H1 (cell line): ENCODE measurements around the gene PITX1. TPM values are rescaled to one million over a fixed set of nuclear protein-coding genes. Genes with fewer than 3 reads are reported as not detected.

Experiments used
- CTCF ChIA-PET: fragments of 300-600 bp; sonication (Branson Sonifier 250); formaldehyde crosslinking; loops from one replicate; lab custom pipeline; 2021; ENCODE audit not compliant: partially characterized antibody; lab: Charles Lee
- POLR2A ChIA-PET: fragments of 300-600 bp; sonication (Branson Sonifier 250); formaldehyde crosslinking; loops from one replicate; lab custom pipeline; 2021; ENCODE audit warnings: inconsistent platforms; ENCODE audit not compliant: partially characterized antibody; lab: Charles Lee
- DNase-seq, 2 experiments: peaks; one replicate each; pipeline versions ENCODE4 v3.0.0 to v3.0.0-alpha.2; 2010 to 2022; ENCODE audit warnings: low spot score in 2 of 2, low read depth in 1 of 2, mixed read lengths in 1 of 2
- FAIRE-seq: peaks from 2 replicates; lab custom pipeline; 2011; peaks lifted over from hg19 to GRCh38; lab: Jason Lieb, UNC
- H2AFZ ChIP-seq: 2 replicates; pipeline ENCODE4 v1.8.1; 2012; ENCODE audit warnings: low read length, inconsistent platforms
- H2AK5ac ChIP-seq: 2 replicates; pipeline ENCODE4 v1.6.1; 2013; ENCODE audit warnings: low read depth, low read length
- H2BK120ac ChIP-seq: replicated peaks from 2 replicates; pipeline ENCODE3; 2013; ENCODE audit warnings: low read depth, low read length, inconsistent platforms
- H2BK12ac ChIP-seq: 2 replicates; pipeline ENCODE4 v1.6.1; 2013; ENCODE audit warnings: low read depth, low read length
- H2BK15ac ChIP-seq: 2 replicates; pipeline ENCODE4 v1.6.1; 2013; ENCODE audit warnings: low read length
- H2BK20ac ChIP-seq: 2 replicates; pipeline ENCODE4 v1.6.1; 2013; ENCODE audit warnings: low read length
- H2BK5ac ChIP-seq: 2 replicates; pipeline ENCODE4 v1.6.1; 2013; ENCODE audit warnings: low read depth, low read length
- H3K14ac ChIP-seq: 2 replicates; pipeline ENCODE4 v1.6.1; 2013; ENCODE audit warnings: inconsistent platforms; ENCODE audit not compliant: insufficient read length
- H3K18ac ChIP-seq: 2 replicates; pipeline ENCODE4 v1.6.1; 2013; ENCODE audit warnings: low read length; ENCODE audit errors: extremely low read depth
- H3K23ac ChIP-seq: 2 replicates; pipeline ENCODE4 v1.6.1; 2013; ENCODE audit warnings: inconsistent platforms; ENCODE audit not compliant: insufficient read length
- H3K23me2 ChIP-seq: 2 replicates; pipeline ENCODE4 v1.6.1; 2013; ENCODE audit warnings: low read depth, low read length
- H3K27ac ChIP-seq: 2 replicates; pipeline ENCODE4 v1.6.1; 2011; ENCODE audit warnings: low read depth, low read length, inconsistent platforms
- H3K27me3 ChIP-seq, 4 experiments: replicated peaks in 1 of 4; 1 replicate in 1 of 4; 2 replicates in 3 of 4; pipeline versions ENCODE4 v1.6.1 to v1.8.1; 2011 to 2013; ENCODE audit warnings: low read length in 3 of 4, mild to moderate bottlenecking in 3 of 4, inconsistent platforms in 2 of 4, mixed read lengths in 2 of 4, moderate library complexity in 1 of 4; ENCODE audit not compliant: control insufficient read depth in 3 of 4, insufficient read depth in 3 of 4; ENCODE audit errors: extremely low read depth in 1 of 4
- H3K36me3 ChIP-seq, 4 experiments: 2 replicates each; pipeline versions ENCODE4 v1.6.1 to v1.8.1; 2011 to 2013; ENCODE audit warnings: mild to moderate bottlenecking in 4 of 4, low read length in 3 of 4, moderate library complexity in 2 of 4, control low read depth in 1 of 4, inconsistent platforms in 1 of 4; ENCODE audit not compliant: insufficient read depth in 4 of 4, control insufficient read depth in 2 of 4
- H3K4ac ChIP-seq: replicated peaks from 2 replicates; pipeline ENCODE3; 2013; ENCODE audit warnings: low read length, low read depth, mixed read lengths, inconsistent platforms; ENCODE audit not compliant: insufficient read length
- H3K4me1 ChIP-seq, 4 experiments: replicated peaks in 1 of 4; 1 replicate in 1 of 4; 2 replicates in 3 of 4; pipeline versions ENCODE4 v1.6.1 to v1.8.1; 2011 to 2013; ENCODE audit warnings: low read length in 3 of 4, inconsistent platforms in 2 of 4, mixed read lengths in 1 of 4; ENCODE audit not compliant: insufficient read depth in 4 of 4, control insufficient read depth in 3 of 4
- H3K4me2 ChIP-seq, 2 experiments: 2 replicates each; pipeline versions ENCODE4 v1.6.1 to v1.8.1; 2011 to 2013; ENCODE audit warnings: low read depth in 2 of 2, low read length in 2 of 2, control low read depth in 1 of 2, inconsistent platforms in 1 of 2, mild to moderate bottlenecking in 1 of 2; ENCODE audit not compliant: insufficient read depth in 1 of 2
- H3K4me3 ChIP-seq, 4 experiments: fragments of 200-600, 300-600 bp in 1 of 4; sonication (generic), shearing (Covaris generic), sonication (Bioruptor Twin) in 1 of 4; 2 replicates each; pipeline versions ENCODE4 v1.5.1 to v1.8.1; 2011 to 2016; ENCODE audit warnings: low read length in 4 of 4, low read depth in 3 of 4, control low read depth in 2 of 4, inconsistent platforms in 2 of 4, mild to moderate bottlenecking in 2 of 4, mixed read lengths in 1 of 4, moderate library complexity in 1 of 4; ENCODE audit not compliant: insufficient read depth in 2 of 4; ENCODE audit errors: extremely low read depth in 1 of 4
- H3K56ac ChIP-seq: replicated peaks from 2 replicates; pipeline ENCODE3; 2013; ENCODE audit warnings: low read depth, mild to moderate bottlenecking, mixed read lengths, low read length, inconsistent platforms; ENCODE audit not compliant: insufficient read length
- H3K79me1 ChIP-seq: 2 replicates; pipeline ENCODE4 v1.6.1; 2013; ENCODE audit warnings: low read depth, low read length, control low read depth
- H3K79me2 ChIP-seq, 2 experiments: 2 replicates each; pipeline versions ENCODE4 v1.6.1 to v1.8.1; 2012 to 2013; ENCODE audit warnings: low read length in 2 of 2, mild to moderate bottlenecking in 2 of 2, inconsistent platforms in 1 of 2; ENCODE audit not compliant: insufficient read depth in 2 of 2, control insufficient read depth in 1 of 2
- H3K9ac ChIP-seq, 4 experiments: replicated peaks in 1 of 4; 1 replicate in 1 of 4; 2 replicates in 3 of 4; pipeline versions ENCODE4 v1.6.1 to v1.8.1; 2011 to 2013; ENCODE audit warnings: low read depth in 3 of 4, low read length in 3 of 4, control low read depth in 2 of 4, mild to moderate bottlenecking in 2 of 4, moderate library complexity in 2 of 4, inconsistent platforms in 1 of 4; ENCODE audit errors: extremely low read depth in 1 of 4
- H3K9me3 ChIP-seq, 2 experiments: 2 replicates each; pipeline versions ENCODE4 v1.6.1 to v1.8.1; 2012 to 2013; ENCODE audit warnings: mild to moderate bottlenecking in 2 of 2, moderate library complexity in 2 of 2, control low read depth in 1 of 2, inconsistent platforms in 1 of 2, low read depth in 1 of 2, low read length in 1 of 2, mixed read lengths in 1 of 2; ENCODE audit not compliant: insufficient read depth in 2 of 2
- H4K20me1 ChIP-seq, 2 experiments: replicated peaks in 1 of 2; 2 replicates each; pipeline versions ENCODE3 to v1.8.1; 2011 to 2013; ENCODE audit warnings: inconsistent platforms in 2 of 2, low read length in 2 of 2, mild to moderate bottlenecking in 1 of 2; ENCODE audit not compliant: insufficient read depth in 2 of 2, control insufficient read depth in 1 of 2
- H4K5ac ChIP-seq: 2 replicates; pipeline ENCODE4 v1.6.1; 2013; ENCODE audit warnings: low read length, low read depth, mixed read lengths, inconsistent platforms; ENCODE audit not compliant: insufficient read length
- H4K8ac ChIP-seq: 2 replicates; pipeline ENCODE4 v1.8.0; 2013; ENCODE audit warnings: mild to moderate bottlenecking, moderate library complexity, low read length, inconsistent platforms; ENCODE audit not compliant: insufficient read depth; ENCODE audit errors: extremely low read depth
- H4K91ac ChIP-seq: replicated peaks from 2 replicates; pipeline ENCODE3; 2013; ENCODE audit warnings: low read length, mixed read lengths, inconsistent platforms; ENCODE audit not compliant: insufficient read length
- ATF2 ChIP-seq: IDR thresholded peaks from 2 replicates; pipeline ENCODE4 v1.6.1; 2012; ENCODE audit warnings: low read length, inconsistent platforms
- BACH1 ChIP-seq: IDR thresholded peaks from 2 replicates; pipeline ENCODE4 v1.6.1; 2012; ENCODE audit warnings: low read length, improper control_type of control experiment
- BCL11A ChIP-seq, 2 experiments: IDR thresholded peaks; one replicate each; pipeline ENCODE4 v1.6.1; 2011; ENCODE audit warnings: low read depth in 2 of 2, low read length in 2 of 2, mild to moderate bottlenecking in 2 of 2
- CBX8 ChIP-seq: fragments of 300-800, 300-1000 bp; sonication (generic); IDR thresholded peaks from 2 replicates; pipeline ENCODE4 v1.7.1; 2016; ENCODE audit warnings: low read depth, low read length, borderline replicate concordance
- CHD2 ChIP-seq: IDR thresholded peaks from 2 replicates; pipeline ENCODE4 v1.6.1; 2012; ENCODE audit warnings: low read length, improper control_type of control experiment
- CREB1 ChIP-seq: IDR thresholded peaks from 2 replicates; pipeline ENCODE4 v1.6.1; 2012; ENCODE audit warnings: inconsistent platforms
- E2F6 ChIP-seq: IDR thresholded peaks from 2 replicates; pipeline ENCODE4 v1.6.1; 2012; ENCODE audit warnings: inconsistent platforms
- EGR1 ChIP-seq: IDR thresholded peaks from 2 replicates; pipeline ENCODE4 v1.6.1; 2011; ENCODE audit warnings: low read depth, low read length, borderline replicate concordance
- EP300 ChIP-seq, 2 experiments: IDR thresholded peaks; 1 replicate in 1 of 2; 2 replicates in 1 of 2; pipeline ENCODE4 v1.6.1; 2011 to 2012; ENCODE audit warnings: low read depth in 2 of 2, low read length in 2 of 2, mild to moderate bottlenecking in 2 of 2, borderline replicate concordance in 1 of 2, inconsistent platforms in 1 of 2, moderate library complexity in 1 of 2
- POLR2AphosphoS5 ChIP-seq: IDR thresholded peaks from 2 replicates; pipeline ENCODE4 v1.6.1; 2011; ENCODE audit warnings: low read depth, low read length
- RNF2 ChIP-seq: fragments of 200-900, 300-1000 bp; sonication (generic); IDR thresholded peaks from 2 replicates; pipeline ENCODE4 v1.7.1; 2016; ENCODE audit warnings: borderline replicate concordance, low read depth, mild to moderate bottlenecking, antibody characterized with exemption, low read length; ENCODE audit not compliant: poor library complexity, severe bottlenecking; ENCODE audit errors: missing control alignments
- TBP ChIP-seq: IDR thresholded peaks from 2 replicates; pipeline ENCODE4 v1.6.1; 2011; ENCODE audit warnings: low read depth, low read length, improper control_type of control experiment
- WGBS, 2 experiments: shearing (Covaris generic) in 1 of 2; methylation state at CpG; one replicate each; pipeline versions ENCODE4 v1.1.6 to v1.1.7; 2013 to 2015; ENCODE audit warnings: low lambda C conversion rate in 2 of 2, mixed read lengths in 2 of 2, inconsistent platforms in 1 of 2, low coverage in 1 of 2, missing lambda C conversion rate in 1 of 2; ENCODE audit not compliant: insufficient replicate concordance in 2 of 2, insufficient coverage in 1 of 2, insufficient read length in 1 of 2; ENCODE audit errors: extremely low coverage in 1 of 2, missing lambda C conversion rate in 1 of 2; 5-methylcytosine and 5-hydroxymethylcytosine counted together
- polyA plus RNA-seq, 7 experiments: library from polyadenylated mRNA; depleted of rRNA in 3 of 7; stranded (reverse) in 5 of 7; unstranded in 2 of 7; fragments of >200 nt in 5 of 7; fragments of 200-250 nt in 2 of 7; gene quantifications; 1 replicate in 5 of 7; 2 replicates in 1 of 7; 4 replicates in 1 of 7; pipeline versions ENCODE4 v1.2.1 to v1.2.3, GENCODE V29; 2011 to 2013; ENCODE audit warnings: missing spikeins in 2 of 7, mixed read lengths in 2 of 7
- total RNA-seq: library from RNA; stranded (reverse); fragmentation: NEBNext Ultra II Directional; extraction: Animal tissue kit (Norgen Biotek cat#: 25700); gene quantifications from 2 replicates; pipeline ENCODE4 v1.2.1, GENCODE V29; 2021

PITX1 gene
- total and polyA plus RNA-seq, 2 of the 8 experiments (the other 6 are each of a cell fraction or from before 2014, with no cell fraction given): 0.03 TPM; not detected in 1

- H3K36me3 ChIP-seq: no peaks in the 10 kb centered on the region
- H4K8ac ChIP-seq: no peak overlapping the region
- H3K4me1 ChIP-seq: peaks cover 0 to 2% (median under 1%) of the 10 kb centered on the region in 4 experiments; a peak in 2 of 7 replicates
- no peak overlapping the region for H2BK15ac ChIP-seq
- no peaks in the 10 kb centered on the region for H4K20me1 ChIP-seq
- no peaks in the 10 kb centered on the region for H3K79me1 ChIP-seq
- H3K14ac ChIP-seq: no peak overlapping the region
- H3K23me2 ChIP-seq: peaks cover 3% of the 10 kb centered on the region; the same call in 1 of the 2 replicates
- H3K27ac ChIP-seq: no peak overlapping the region
- no peak overlapping the region for H2BK5ac ChIP-seq
- no peak overlapping the region for H2AFZ ChIP-seq
- no peak overlapping the region for H4K5ac ChIP-seq
- ChIA-PET CTCF (no interaction called here), POLR2A (no interaction called here)
- no peak overlapping the region for H3K4ac ChIP-seq
- no peak overlapping the region; a peak in 1 of 7 replicates for H3K9ac ChIP-seq
- no peak overlapping the region for H3K56ac ChIP-seq
- H3K27me3 ChIP-seq: peaks cover 15 to 40% (median 30%) of the 10 kb centered on the region in 4 experiments
- no peaks in the 10 kb centered on the region for H3K79me2 ChIP-seq
- FAIRE-seq (no peak), DNase-seq (no peak)
- no peak overlapping the region for H2AK5ac ChIP-seq
- no peak overlapping the region for H2BK20ac ChIP-seq
- H3K4me2 ChIP-seq: no peak overlapping the region
- no peak overlapping the region for H4K91ac ChIP-seq
- H3K18ac ChIP-seq: no peak overlapping the region
- H2BK120ac ChIP-seq: no peak overlapping the region
- no peaks in the 10 kb centered on the region for H3K9me3 ChIP-seq
- WGBS, 2 experiments: 87% methylated on average over 5 of the region's 5 CpGs; no CpG with 5 or more reads in 1 of the 2 experiments
- H3K4me3 ChIP-seq: no peak overlapping the region
- no peak overlapping the region for H2BK12ac ChIP-seq
- H3K23ac ChIP-seq: no peak overlapping the region
- TF ChIP-seq CBX8: no peak
- no peak for TF ChIP-seq ATF2
- no peak for TF ChIP-seq POLR2AphosphoS5
- TF ChIP-seq BCL11A (IDR thresholded peaks at IDR 0.05; ENCODE audit: low read depth in 2 of 2, low read length in 2 of 2): no peak
- no peak for TF ChIP-seq BACH1
- TF ChIP-seq TBP: no peak
- no peak for TF ChIP-seq E2F6
- TF ChIP-seq CHD2: no peak
- TF ChIP-seq EGR1: no peak
- TF ChIP-seq RNF2: no peak
- no peak for TF ChIP-seq EP300 (IDR thresholded peaks at IDR 0.05; ENCODE audit: borderline replicate concordance in 1 of 2, low read depth in 2 of 2, low read length in 2 of 2)
- TF ChIP-seq CREB1: no peak
Measured at GRCh38 chr5:135055396-135055795, 21.4 kb upstream of the PITX1 start.
